ENCODE measurements around the gene FLNA. TPM values are rescaled to one million over a fixed set of nuclear protein-coding genes. Genes with fewer than 3 reads are reported as not detected.

The FLNA gene
- total and polyA plus RNA-seq, 9 of the 15 experiments (the other 6 are each of a cell fraction or from before 2014, with no cell fraction given), result 6.2 to 735 (median 135) TPM

GRCh38 chrX:154404625-154405192, 30.3 kb upstream of the FLNA start:
- H3K9me3 ChIP-seq (replicated peaks; ENCODE audit: control insufficient read depth, insufficient read depth, low read depth, low read length), result no peaks in the 10 kb centered on the region
- ATAC-seq, result no peak
- no peak overlapping the region for H2AFZ ChIP-seq (ENCODE audit: low read depth, low read length)
- DNase-seq (ENCODE audit: extremely low read depth in 1 of 4, low spot score in 3 of 4), result no peak
- ChIA-PET CTCF (ENCODE audit: low intra/inter-chr PET ratio) (no interaction called here), POLR2A (no interaction called here)
- H3K79me2 ChIP-seq (ENCODE audit: control insufficient read depth, insufficient read depth, low read length), result peaks cover 22% of the 10 kb centered on the region
- no peaks in the 10 kb centered on the region for H3K27me3 ChIP-seq (ENCODE audit: control insufficient read depth in 2 of 2, insufficient read depth in 2 of 2, low read length in 2 of 2)
- no peak overlapping the region for H3K9ac ChIP-seq (ENCODE audit: insufficient read depth in 1 of 2, low read depth in 2 of 2, low read length in 2 of 2)
- TF ChIP-seq ZFP1 (CRISPR knock-in tag; IDR thresholded peaks at IDR 0.05) (no peak), POLR2G (IDR thresholded peaks at IDR 0.05; ENCODE audit: low read depth, low read length) (peak; percentile 29; the same call in 1 of the 2 replicates)
- no peaks in the 10 kb centered on the region for H3K9me1 ChIP-seq (ENCODE audit: control insufficient read depth, insufficient read depth, low read length)
- H3K4me2 ChIP-seq (ENCODE audit: insufficient read depth, low read length), result no peak overlapping the region
- H3K4me3 ChIP-seq, result no peak overlapping the region
- peaks cover 13 to 26% of the 10 kb centered on the region in 2 experiments; a peak in 4 of 5 replicates for H3K4me1 ChIP-seq (replicated peaks in 1 of 2; ENCODE audit: control insufficient read depth in 2 of 2, insufficient read depth in 2 of 2, low read length in 2 of 2)
- peaks cover 22% of the 10 kb centered on the region for H3K36me3 ChIP-seq (ENCODE audit: control insufficient read depth, insufficient read depth, low read length)
- FAIRE-seq, result no peak
- 81% methylated on average over 10 of the region's 16 CpGs for WGBS (ENCODE audit: insufficient coverage, low coverage, missing lambda C conversion rate)
- BruUV-seq (replicated peaks), result no TSS peak
- H4K20me1 ChIP-seq (replicated peaks; ENCODE audit: control insufficient read depth, insufficient read depth, low read length), result peaks cover 5% of the 10 kb centered on the region
- intact Hi-C loops (cut with micrococcal nuclease) (no loop called here), in situ Hi-C loops (cut with MboI) (loop anchor here (10.0 kb wide), 1 partner anchor 130 kb away; no protein-coding TSS in a partner anchor)
- H3K27ac ChIP-seq (ENCODE audit: extremely low read depth, low read depth, low read length), result no peak overlapping the region

DNA sequence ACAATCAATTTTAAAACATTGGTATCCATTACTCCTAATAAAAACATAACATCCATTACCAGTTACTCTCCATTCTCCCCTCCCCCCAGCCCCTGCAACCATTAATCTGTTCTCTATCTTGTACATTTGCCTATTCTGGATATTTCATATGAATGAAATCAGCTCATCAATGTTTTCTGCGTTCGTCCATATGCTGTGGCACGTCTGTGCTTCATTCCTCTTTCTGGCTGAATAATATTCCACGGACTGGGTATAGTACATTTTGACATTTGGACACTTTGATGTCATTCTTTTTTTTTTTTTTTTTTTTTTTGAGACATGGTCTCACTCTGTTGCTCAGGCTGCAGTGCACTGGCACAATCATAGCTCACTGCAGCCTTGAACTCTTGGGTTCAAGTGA, 29.4 kb upstream of the FLNA start:
- TF ChIP-seq SRSF1 (IDR thresholded peaks at IDR 0.05; ENCODE audit: low read depth, low read length) (no peak), ZNF146 (CRISPR knock-in tag; IDR thresholded peaks at IDR 0.05; ENCODE audit: unreplicated experiment) (peak; percentile 71)
- Histone ChIP-seq H3K9me3 (replicated peaks; ENCODE audit: control insufficient read depth, insufficient read depth, low read depth, low read length) (no peaks in the 10 kb centered on the region; the same call in 1 of the 2 replicates), H3K27ac (ENCODE audit: extremely low read depth, low read depth, low read length) (no peak overlapping the region), H3K4me1 (replicated peaks in 1 of 2; ENCODE audit: control insufficient read depth in 2 of 2, insufficient read depth in 2 of 2, low read length in 2 of 2) (peaks cover 11 to 17% of the 10 kb centered on the region in 2 experiments; a peak in 4 of 5 replicates), H3K9ac (ENCODE audit: insufficient read depth in 1 of 2, low read depth in 2 of 2, low read length in 2 of 2) (no peak overlapping the region), H3K27me3 (ENCODE audit: control insufficient read depth in 2 of 2, insufficient read depth in 2 of 2, low read length in 2 of 2) (no peaks in the 10 kb centered on the region), H4K20me1 (replicated peaks; ENCODE audit: control insufficient read depth, insufficient read depth, low read length) (peaks cover 13% of the 10 kb centered on the region), H3K4me3 (no peak overlapping the region), H2AFZ (ENCODE audit: low read depth, low read length) (no peak overlapping the region), H3K4me2 (ENCODE audit: insufficient read depth, low read length) (no peak overlapping the region), H3K79me2 (ENCODE audit: control insufficient read depth, insufficient read depth, low read length) (peaks cover 26% of the 10 kb centered on the region), H3K9me1 (ENCODE audit: control insufficient read depth, insufficient read depth, low read length) (no peaks in the 10 kb centered on the region), H3K36me3 (ENCODE audit: control insufficient read depth, insufficient read depth, low read length) (peaks cover 30% of the 10 kb centered on the region)
- ChIA-PET CTCF (ENCODE audit: low intra/inter-chr PET ratio) (no interaction called here), POLR2A (no interaction called here)
- 58% methylated on average over 4 of the region's 4 CpGs for WGBS (ENCODE audit: insufficient coverage, low coverage, missing lambda C conversion rate)
- no peak for FAIRE-seq
- in situ Hi-C loops (cut with MboI) (loop anchor here (10.0 kb wide), 1 partner anchor 131 kb away; no protein-coding TSS in a partner anchor), intact Hi-C loops (cut with micrococcal nuclease) (no loop called here)
- ATAC-seq, result no peak
- DNase-seq (ENCODE audit: extremely low read depth in 1 of 4, low spot score in 3 of 4), result no peak
- BruUV-seq (replicated peaks), result no TSS peak
